HG02981 (cell line): ENCODE measurements around the gene MS4A15.

Experiments used
- ATAC-seq: cut with Tn5 transposase; IDR thresholded peaks from one replicate; pipeline ENCODE4 v1.9.1; 2021; ENCODE audit warnings: mild to moderate bottlenecking, moderate library complexity; ENCODE audit not compliant: unreplicated experiment

Gene MS4A15

GRCh38 chr11:60776167-60776566 is 19.5 kb downstream of the MS4A15 start:
- no peak for ATAC-seq

DNA sequence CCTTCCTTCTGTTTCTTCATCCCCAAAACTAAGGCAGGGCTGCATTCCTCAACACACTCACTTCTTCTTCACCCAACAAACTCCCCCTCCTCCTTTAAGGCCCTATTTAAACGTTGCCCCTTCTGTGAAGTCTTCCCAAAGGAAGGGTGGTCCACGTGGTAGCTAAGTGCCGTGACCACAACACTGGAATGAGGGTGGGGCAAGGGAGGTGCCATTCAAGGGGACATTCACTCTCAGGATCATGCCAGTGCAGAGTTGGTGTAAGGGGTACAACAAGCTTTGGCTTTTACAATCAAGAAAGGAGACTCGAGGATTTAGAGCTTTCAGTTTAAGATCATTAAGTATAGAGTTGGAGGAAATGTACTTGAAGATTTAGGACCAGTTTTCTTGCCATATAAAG is 20.4 kb downstream of the MS4A15 start:
- ATAC-seq: no peak

GRCh38 chr11:60777572-60777971 is 20.9 kb downstream of the MS4A15 start:
- ATAC-seq: no peak

DNA sequence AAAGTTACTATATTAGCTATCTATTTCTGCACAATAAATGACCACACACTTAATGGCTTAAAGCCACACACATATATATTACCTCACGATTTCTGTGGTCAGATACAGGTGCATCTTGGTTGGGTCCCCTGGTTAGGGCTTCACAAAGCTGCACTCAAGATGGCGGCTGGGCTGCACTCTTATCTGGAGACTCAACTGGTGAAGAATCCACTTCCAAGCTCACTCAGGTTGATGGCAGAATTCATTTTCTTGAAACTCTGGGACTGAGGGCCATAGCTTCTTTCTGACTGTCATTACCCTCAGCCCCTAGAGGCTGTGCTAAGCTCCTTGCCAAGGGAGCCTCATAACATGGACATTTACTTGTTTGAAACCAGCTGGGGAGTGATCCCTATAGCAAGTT is 23.4 kb downstream of the MS4A15 start:
- no peak for ATAC-seq

- ATAC-seq: no peak
Measured at GRCh38 chr11:60780774-60781173, 24.1 kb downstream of the MS4A15 start.

DNA sequence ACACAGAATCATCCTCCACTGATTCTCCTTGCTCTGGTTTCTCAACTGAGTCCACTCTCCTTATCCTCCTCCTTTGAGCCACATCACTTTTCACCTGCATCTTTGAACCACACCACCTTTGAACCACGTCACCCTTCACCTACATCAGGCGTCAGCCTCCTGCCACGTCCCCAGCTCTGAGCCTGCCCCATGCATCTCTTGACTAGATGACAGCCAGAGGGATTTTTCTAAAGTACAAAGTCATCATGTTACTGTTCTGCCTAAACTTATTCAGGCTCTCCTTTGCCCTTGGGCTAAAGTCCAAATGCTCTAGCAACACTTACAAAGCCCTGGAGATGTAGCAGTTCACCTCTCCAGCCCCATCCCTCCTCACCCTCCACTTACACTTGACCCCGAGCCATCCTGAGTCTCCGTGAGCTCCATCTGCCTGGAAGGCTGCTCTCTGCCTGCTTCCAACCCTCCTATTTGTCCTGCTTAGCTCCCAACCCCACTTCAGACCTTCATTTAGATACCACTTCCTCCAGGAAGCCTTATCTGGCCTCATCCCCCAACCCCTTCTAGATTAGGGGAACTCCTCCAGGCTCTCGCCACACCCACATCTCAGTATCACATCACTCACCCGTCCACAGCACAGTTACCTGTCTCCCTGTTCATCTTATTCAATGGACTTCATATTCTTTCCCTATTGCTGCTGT is 24.8 kb downstream of the MS4A15 start:
- no peak for ATAC-seq

DNA sequence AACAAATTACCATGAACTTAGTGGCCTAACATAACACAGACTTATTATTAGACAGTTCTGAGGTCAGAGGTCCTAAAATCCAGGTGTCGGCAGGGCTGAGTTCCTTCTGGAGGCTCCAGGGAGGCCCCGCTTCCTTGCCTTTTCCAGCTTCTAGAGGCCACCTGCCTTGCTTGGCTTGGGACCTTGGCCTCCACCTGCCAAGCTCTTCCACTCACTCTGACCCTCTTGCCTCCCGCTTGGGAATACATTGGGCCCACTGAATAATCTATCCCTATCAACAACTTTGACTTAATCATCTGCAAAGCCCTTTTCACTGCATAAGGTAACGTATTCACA is 25.3 kb downstream of the MS4A15 start:
- no peak for ATAC-seq

- no peak for ATAC-seq
Measured at GRCh38 chr11:60782393-60783140, 25.9 kb downstream of the MS4A15 start.

- ATAC-seq: no peak
Measured at GRCh38 chr11:60783141-60783484, 26.4 kb downstream of the MS4A15 start.

DNA sequence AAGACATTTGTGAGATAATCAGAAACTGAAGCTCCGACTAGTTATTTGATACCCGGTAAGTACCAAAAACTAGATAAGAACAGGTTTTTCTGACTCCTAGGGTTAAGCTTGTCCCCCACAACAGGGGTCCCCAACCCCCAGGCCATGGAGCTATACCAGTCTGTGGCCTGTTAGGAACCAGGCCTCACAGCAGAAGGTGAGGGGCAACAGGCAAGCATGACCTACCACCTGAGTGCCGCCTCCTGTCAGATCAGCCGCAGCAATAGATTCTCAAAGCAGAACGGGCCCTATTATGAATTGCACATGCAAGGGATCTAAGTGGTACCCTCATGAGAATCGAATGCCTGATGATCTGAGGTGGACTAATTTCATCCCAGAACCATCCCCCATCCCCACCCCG is 27.2 kb downstream of the MS4A15 start:
- ATAC-seq: no peak

- no peak for ATAC-seq
Measured at GRCh38 chr11:60785136-60785535, 28.5 kb downstream of the MS4A15 start, which contains the start of gene MS4A10. Gene MS4A10, plus strand, starts transcription at chr11:60785333. Its CDS starts 5,003 bp downstream, at chr11:60790336.

GRCh38 chr11:60785806-60786361 is 29.2 kb downstream of the MS4A15 start:
- no peak for ATAC-seq

DNA sequence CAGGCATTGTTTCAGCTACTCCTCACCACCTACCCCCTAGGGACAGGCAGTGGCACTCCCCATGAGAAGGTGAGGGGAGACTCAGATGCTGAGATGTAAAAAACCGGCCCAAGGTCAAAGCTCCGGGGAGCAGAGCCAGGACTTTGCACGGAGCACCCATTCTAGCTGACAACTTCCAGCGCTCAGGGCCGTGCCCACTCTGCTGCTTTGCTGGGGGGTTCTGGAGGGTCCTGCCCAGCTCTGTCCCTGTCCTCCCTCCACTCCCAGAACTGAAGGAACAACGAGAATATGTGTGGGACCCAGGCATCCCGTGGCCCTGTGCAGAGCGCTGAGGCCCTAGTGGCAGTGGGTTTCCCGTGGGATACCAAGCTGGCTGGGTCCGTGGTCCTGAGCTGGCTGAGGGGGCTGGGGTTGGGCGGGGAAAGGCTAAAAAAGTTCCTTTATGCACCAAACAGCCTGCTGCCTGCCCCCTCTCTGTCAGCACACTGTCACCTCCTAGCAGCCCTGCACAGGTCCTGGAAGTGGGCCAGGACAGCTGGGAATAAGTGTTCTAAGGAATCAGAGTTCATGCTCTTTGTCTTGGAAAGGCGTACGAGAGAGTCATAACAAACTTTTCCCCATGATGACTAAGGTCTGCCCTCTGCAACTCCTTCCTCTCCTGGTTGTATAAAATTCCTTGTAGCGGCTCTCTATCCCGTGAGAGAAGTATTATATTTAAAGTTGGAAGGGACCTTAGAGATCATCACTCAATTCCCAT is 30.3 kb downstream of the MS4A15 start:
- no peak for ATAC-seq

GRCh38 chr11:60788401-60789125 is 31.9 kb downstream of the MS4A15 start:
- no peak for ATAC-seq

DNA sequence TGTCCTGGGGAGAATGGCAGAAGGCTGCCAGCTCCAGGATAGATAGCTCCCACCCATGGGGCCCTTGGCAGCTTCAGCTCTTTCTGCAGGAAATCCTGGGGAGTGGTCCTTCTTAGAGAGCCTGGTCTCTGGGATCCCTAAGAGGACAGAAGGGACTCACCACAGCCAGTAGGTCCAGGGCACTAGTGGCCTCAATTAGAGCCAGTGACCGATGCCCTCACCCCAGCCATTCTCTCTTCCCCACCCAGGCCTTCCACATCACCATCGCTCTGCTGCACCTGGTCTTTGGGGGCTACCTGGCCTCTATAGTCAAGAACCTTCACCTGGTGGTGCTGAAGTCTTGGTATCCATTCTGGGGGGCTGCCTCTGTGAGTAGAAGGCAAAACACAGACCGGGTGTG is 34.1 kb downstream of the MS4A15 start:
- ATAC-seq: no peak

DNA sequence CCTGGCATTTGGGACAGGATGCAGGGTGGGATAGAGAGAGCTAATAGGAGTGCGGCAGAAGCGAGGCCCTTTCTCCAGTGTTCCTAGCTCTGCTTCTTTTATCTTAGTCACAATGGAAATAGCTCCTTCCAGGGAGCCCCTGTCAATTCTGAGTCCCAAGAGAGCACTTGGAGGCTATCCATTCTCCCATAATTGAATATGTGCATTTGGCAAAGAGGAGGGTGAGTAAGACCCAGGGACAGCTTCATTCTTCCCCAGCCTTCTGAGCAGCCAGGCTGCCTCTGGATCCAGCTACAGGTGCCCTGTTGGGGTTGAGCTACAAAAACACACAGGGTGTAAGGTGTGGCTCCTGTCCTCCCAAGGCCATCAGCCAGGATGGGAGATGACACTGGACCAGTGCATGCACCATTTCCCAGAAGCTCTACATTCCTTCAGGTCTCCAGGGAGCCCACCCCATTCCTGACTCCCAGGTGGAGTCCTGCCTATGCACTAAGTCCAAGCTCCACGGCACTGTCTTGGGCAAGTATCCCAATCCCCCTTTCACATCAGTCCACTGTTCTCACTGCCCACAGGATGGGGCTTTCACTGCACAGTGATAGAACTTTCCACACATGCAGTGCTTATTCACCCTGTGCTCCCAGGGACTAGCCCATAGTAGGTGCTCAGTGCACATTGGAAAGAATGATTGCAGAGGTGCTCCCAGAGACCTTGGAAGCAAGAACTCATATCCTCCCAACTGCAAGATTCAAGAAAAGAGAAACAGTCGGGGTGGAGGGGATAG is 34.7 kb downstream of the MS4A15 start:
- no peak for ATAC-seq

DNA sequence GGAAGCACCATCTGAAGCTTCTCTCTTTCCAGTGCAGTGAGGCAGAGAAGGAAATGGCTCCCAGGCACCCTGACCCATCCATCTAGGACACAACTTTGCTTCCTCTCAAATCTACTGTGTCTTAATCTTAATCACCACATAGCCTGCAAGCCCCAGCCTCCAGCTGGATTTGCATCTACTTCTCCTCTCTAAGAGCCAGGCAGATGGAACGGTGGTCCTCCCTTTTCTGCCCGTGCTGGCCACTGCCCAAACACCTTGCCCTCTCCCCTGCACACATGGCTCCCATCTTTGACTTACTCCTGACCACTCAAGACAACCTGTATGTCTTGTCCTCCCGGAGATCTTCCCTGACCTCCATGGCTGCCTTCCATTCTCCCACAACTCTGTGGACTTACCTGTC is 35.9 kb downstream of the MS4A15 start:
- ATAC-seq: no peak

DNA sequence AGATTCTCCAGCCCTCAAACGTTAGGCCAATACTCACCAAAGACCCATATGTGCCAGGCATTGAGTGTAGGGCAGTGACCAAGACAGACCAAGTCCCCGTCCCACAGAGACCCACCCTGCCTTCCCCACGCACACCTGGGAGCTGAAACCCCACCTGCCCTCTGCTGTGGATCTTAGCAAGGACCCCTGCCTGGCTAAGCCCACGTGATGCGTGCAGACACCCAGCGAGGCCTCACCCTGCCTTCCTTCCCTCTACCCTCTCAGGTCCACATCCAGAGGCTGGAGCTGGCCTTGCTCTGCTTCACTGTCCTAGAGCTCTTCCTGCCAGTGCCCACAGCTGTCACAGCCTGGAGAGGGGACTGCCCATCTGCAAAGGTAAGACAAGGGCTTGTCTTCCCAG is 38.6 kb downstream of the MS4A15 start:
- no peak for ATAC-seq

DNA sequence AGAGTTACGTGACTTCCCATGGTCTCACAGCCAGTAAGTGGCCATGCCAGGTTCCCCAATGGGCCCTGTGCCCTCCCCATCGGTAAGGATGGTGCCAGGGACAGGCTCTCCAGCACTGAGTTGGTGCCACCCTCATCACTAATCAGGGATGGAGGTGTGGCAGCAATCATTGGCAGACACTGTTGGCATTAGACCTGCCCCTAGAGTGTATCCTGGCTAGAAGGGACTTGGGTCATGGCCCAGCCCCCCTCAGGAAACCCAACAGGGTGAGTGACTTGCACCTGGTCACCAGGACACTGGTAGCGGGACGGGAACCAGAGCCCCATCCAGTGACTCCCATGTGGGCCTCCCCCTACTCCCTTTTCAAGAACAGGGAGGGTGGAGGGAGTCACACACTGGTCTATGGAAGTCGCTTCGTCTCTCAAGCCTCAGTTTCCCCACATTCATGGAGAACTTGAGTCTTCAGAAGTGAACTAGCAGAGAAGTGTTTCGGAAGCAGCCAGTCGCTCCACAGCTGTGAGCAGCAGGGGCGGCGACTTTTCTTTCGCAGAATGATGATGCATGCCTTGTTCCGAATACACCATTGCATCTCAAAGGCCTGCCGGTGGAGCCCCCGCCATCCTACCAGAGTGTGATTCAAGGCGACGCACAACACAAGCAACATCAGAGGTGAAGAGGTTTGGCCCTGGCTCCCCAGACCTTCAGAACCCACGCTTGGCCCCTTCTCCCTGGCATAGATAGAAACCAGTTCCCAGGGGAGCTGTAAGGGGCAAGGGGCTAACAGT is 41.4 kb downstream of the MS4A15 start:
- ATAC-seq: no peak
